Dedifferentiated amniotic fluid mesenchymal stem cell (primary cell): ENCODE data around the gene PTPRG.

Experiments used
- DNase-seq: peaks from one replicate; pipeline ENCODE4 v3.0.0-alpha.2; 2016; ENCODE audit errors: extremely low spot score

The PTPRG gene

DNA sequence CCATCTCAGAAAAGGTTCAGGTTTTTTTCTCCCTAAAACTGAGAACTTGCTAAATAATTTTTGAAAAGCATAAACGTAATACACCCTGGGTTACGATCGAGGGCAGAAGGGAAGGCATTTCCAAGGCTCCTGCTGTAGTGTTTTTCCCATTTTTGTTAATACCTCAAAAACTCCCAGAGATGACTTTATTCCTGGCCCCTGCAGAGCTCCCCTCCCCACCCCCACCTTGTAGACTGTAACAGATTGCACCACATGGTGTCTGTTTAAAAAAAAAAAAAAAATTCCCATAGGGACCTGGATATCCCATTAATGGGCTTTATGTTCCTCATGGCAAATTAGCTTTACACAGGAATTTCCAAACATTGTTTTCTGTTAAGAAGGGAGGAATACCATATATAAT, 773.8 kb downstream of the PTPRG start:
- no peak for DNase-seq

DNA sequence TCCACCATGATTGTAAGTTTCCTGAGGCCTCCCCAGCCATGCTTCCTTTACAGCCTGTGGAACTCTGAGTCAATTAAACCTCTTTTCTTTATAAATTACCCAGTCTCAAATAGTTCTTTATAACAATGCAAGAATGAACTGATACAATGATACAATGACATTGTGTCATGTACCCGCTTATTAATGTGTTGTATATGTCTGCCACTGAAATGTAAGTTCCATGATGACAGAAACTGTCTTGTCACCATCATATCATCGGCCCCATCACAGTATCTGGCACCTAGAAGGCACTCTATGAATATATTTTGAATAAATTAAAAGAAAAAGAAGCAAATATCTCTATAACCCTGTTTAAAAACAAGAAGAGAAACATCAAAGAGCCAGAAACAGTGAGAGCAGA, 782.4 kb downstream of the PTPRG start:
- no peak for DNase-seq
